ENCODE measurements around the gene SERPINA6.
"Not testable (repeated sequence)": the region's sequence is repeated elsewhere in the genome, so short reads cannot be mapped to it uniquely, and the experiment has no call there.

SERPINA6 gene

GRCh38 chr14:94355191-94355794 lies 32.2 kb upstream of the SERPINA6 start:
- DNase-seq (ENCODE audit: low read depth in 1 of 2, low spot score in 1 of 2): no peak

GRCh38 chr14:94354638-94355185 lies 31.6 kb upstream of the SERPINA6 start:
- DNase-seq (ENCODE audit: low read depth in 1 of 2, low spot score in 1 of 2): no peak

GRCh38 chr14:94354190-94354589 lies 31.1 kb upstream of the SERPINA6 start:
- not testable (repeated sequence) for DNase-seq (ENCODE audit: low read depth in 1 of 2, low spot score in 1 of 2)

GRCh38 chr14:94349276-94349675 lies 26.1 kb upstream of the SERPINA6 start:
- DNase-seq (ENCODE audit: low read depth in 1 of 2, low spot score in 1 of 2): no peak

GRCh38 chr14:94348836-94349235 lies 25.7 kb upstream of the SERPINA6 start:
- DNase-seq (ENCODE audit: low read depth in 1 of 2, low spot score in 1 of 2): no peak

- DNase-seq (ENCODE audit: low read depth in 1 of 2, low spot score in 1 of 2): no peak
Measured at GRCh38 chr14:94346841-94347240, 23.7 kb upstream of the SERPINA6 start.

GRCh38 chr14:94346065-94346786 lies 23.1 kb upstream of the SERPINA6 start:
- DNase-seq (ENCODE audit: low read depth in 1 of 2, low spot score in 1 of 2): peak; percentile 31 to 58

- no peak for DNase-seq (ENCODE audit: low read depth in 1 of 2, low spot score in 1 of 2)
Measured at GRCh38 chr14:94345344-94346064, 22.4 kb upstream of the SERPINA6 start.

GRCh38 chr14:94344389-94344788 lies 21.3 kb upstream of the SERPINA6 start:
- no peak for DNase-seq (ENCODE audit: low read depth in 1 of 2, low spot score in 1 of 2)

- no peak for DNase-seq (ENCODE audit: low read depth in 1 of 2, low spot score in 1 of 2)
Measured at GRCh38 chr14:94343238-94344005, 20.3 kb upstream of the SERPINA6 start.

- no peak for DNase-seq (ENCODE audit: low read depth in 1 of 2, low spot score in 1 of 2)
Measured at GRCh38 chr14:94342334-94342934, 19.3 kb upstream of the SERPINA6 start.

- DNase-seq (ENCODE audit: low read depth in 1 of 2, low spot score in 1 of 2): no peak
Measured at GRCh38 chr14:94341656-94342333, 18.7 kb upstream of the SERPINA6 start.

- DNase-seq (ENCODE audit: low read depth in 1 of 2, low spot score in 1 of 2): no peak
Measured at GRCh38 chr14:94340533-94340932, 17.4 kb upstream of the SERPINA6 start.

GRCh38 chr14:94338023-94338422 lies 14.9 kb upstream of the SERPINA6 start:
- no peak for DNase-seq (ENCODE audit: low read depth in 1 of 2, low spot score in 1 of 2)

- DNase-seq (ENCODE audit: low read depth in 1 of 2, low spot score in 1 of 2): no peak
Measured at GRCh38 chr14:94337274-94337673, 14.1 kb upstream of the SERPINA6 start.

GRCh38 chr14:94334872-94335271 lies 11.7 kb upstream of the SERPINA6 start:
- no peak for DNase-seq (ENCODE audit: low read depth in 1 of 2, low spot score in 1 of 2)

GRCh38 chr14:94332587-94332986 lies 9.5 kb upstream of the SERPINA6 start:
- no peak for DNase-seq (ENCODE audit: low read depth in 1 of 2, low spot score in 1 of 2)

- no peak for DNase-seq (ENCODE audit: low read depth in 1 of 2, low spot score in 1 of 2)
Measured at GRCh38 chr14:94332063-94332583, 9.0 kb upstream of the SERPINA6 start.

- no peak for DNase-seq (ENCODE audit: low read depth in 1 of 2, low spot score in 1 of 2)
Measured at GRCh38 chr14:94331462-94331861, 8.3 kb upstream of the SERPINA6 start.

GRCh38 chr14:94330857-94331256 lies 7.7 kb upstream of the SERPINA6 start:
- DNase-seq (ENCODE audit: low read depth in 1 of 2, low spot score in 1 of 2): no peak

Measured in activated CD4-positive, alpha-beta T cell treated with anti-CD3 and anti-CD28 coated beads, Interleukin-2, amount 50 U/mL, for 24 hours (primary cell).